Mucosa of descending colon (tissue), 3 donors: Measurements from ENCODE around the gene LRRC8D. TPM values are rescaled to one million over a fixed set of nuclear protein-coding genes. Genes with fewer than 3 reads are reported as not detected.

Experiments
- ATAC-seq: fragments of 200-7000 bp; cut with Tn5 transposase; one replicate; pipeline ENCODE4 v1.9.1; 2020; ENCODE audit warnings: mild to moderate bottlenecking, moderate library complexity
- DNase-seq, 3 donors: peaks; one replicate each; pipeline ENCODE4 v3.0.0-alpha.2; 2020
- H3K36me3 ChIP-seq: fragments of 200-600 bp; one replicate; pipeline ENCODE4 v1.8.0; 2021; ENCODE audit warnings: low read depth, mild to moderate bottlenecking
- H3K4me1 ChIP-seq: fragments of 200-600 bp; one replicate; pipeline ENCODE4 v1.8.0; 2021; ENCODE audit warnings: low read depth, mild to moderate bottlenecking
- H3K4me3 ChIP-seq: fragments of 200-600 bp; one replicate; pipeline ENCODE4 v1.8.0; 2021; ENCODE audit warnings: mild to moderate bottlenecking
- H3K9me3 ChIP-seq: fragments of 200-600 bp; one replicate; pipeline ENCODE4 v1.8.0; 2021; ENCODE audit warnings: mild to moderate bottlenecking
- intact Hi-C, 2 donors: fragments of 100-400 bp; cut with DNase I in 1 of 2; cut with micrococcal nuclease in 1 of 2; formaldehyde crosslinking; loops; one replicate each; pipeline versions ENCODE4 v1.11.0 to v1.11.1; 2022; cut with DNase I, micrococcal nuclease
- total RNA-seq, 3 donors: library from RNA; stranded (reverse); fragmentation: NEBNext Ultra II Directional in 2 of 3; extraction: Animal tissue kit (Norgen Biotek cat#: 25700) in 2 of 3; gene quantifications; one replicate each; pipeline versions ENCODE4 v1.2.1 to v1.2.4, GENCODE V29; 2021 to 2023
- TF ChIP-seq, protein P1 (sequence below): fragments of 200-600 bp; IDR thresholded peaks from one replicate; pipeline ENCODE4 v1.8.0; 2022; ENCODE audit warnings: antibody characterized with exemption, mild to moderate bottlenecking
- donor health status: DM: no; HTN: no; CAD: no; lungs with moderate emphysema.
- donor health status: DM: no; HTN: no; CAD: no.
- donor health status: DM: no; HTN: yes; CAD: no.

LRRC8D gene
- total RNA-seq, 3 donors from 2014 or later = 22.8 to 43.3 (median 39.6) TPM

DNA sequence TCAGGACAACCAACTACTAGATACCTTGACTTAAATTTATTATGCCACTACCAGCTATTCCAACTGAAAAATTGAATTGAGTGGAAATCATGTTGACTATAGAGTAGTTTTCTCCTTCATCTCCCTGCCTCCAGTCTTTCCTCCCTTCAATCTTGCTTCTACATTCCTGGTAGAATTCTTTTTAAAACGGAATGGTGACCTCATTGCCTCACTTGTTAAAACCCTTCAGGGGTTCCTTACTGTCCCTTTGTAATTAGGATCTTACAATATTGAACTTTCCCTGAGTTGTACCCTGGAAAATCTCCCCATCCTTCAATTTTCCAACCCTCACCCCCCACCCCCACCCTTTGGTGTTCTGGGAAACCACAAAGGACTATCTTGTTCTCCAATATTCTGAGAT, 91.2 kb downstream of the LRRC8D start:
- intact Hi-C loops = no loop called here
- no peak for DNase-seq
- no peak for ATAC-seq

DNA sequence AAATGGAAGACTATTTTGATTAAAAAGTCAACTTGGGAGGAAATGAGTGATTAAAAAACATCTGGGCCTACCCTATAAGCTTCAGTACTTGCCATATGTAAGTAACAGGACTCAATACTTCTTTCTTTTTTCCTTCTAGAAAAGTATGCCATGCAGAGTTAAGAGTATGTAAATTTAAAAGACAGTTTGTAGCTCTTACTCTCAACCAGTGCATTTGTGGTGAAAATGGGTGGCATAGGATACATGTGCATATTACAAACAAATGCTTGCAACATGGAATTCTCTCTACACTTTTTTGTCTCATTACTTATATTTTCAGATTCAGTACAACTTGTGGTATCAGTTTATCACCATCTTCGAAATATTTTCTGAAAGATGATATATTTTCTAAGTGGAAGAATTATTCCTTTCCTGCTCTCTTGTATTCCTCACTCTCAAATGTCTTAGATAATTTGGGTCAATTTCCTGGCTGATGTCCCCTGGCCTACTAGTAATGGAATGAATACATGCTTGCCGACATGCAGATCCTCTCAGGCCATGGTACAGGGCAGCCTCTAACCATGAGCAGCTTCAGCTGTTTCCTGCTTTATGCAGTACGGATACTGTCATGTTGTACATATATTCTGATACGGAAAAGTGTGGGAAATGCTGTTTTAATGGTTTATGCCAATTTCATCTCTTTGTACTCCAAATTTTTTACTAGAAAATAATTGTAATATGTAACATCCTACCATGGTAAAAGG, 92.7 kb downstream of the LRRC8D start:
- TF ChIP-seq, protein P1, sequence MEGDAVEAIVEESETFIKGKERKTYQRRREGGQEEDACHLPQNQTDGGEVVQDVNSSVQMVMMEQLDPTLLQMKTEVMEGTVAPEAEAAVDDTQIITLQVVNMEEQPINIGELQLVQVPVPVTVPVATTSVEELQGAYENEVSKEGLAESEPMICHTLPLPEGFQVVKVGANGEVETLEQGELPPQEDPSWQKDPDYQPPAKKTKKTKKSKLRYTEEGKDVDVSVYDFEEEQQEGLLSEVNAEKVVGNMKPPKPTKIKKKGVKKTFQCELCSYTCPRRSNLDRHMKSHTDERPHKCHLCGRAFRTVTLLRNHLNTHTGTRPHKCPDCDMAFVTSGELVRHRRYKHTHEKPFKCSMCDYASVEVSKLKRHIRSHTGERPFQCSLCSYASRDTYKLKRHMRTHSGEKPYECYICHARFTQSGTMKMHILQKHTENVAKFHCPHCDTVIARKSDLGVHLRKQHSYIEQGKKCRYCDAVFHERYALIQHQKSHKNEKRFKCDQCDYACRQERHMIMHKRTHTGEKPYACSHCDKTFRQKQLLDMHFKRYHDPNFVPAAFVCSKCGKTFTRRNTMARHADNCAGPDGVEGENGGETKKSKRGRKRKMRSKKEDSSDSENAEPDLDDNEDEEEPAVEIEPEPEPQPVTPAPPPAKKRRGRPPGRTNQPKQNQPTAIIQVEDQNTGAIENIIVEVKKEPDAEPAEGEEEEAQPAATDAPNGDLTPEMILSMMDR = no peak
- DNase-seq = no peak
- no peaks in the 10 kb centered on the region for H3K4me1 ChIP-seq
- intact Hi-C loops = no loop called here
- no peak for ATAC-seq
- no peaks in the 10 kb centered on the region for H3K9me3 ChIP-seq
- H3K36me3 ChIP-seq = no peaks in the 10 kb centered on the region
- no peak overlapping the region for H3K4me3 ChIP-seq

More for the DNA sequence above, 91.2 kb downstream of the LRRC8D start:
- TF ChIP-seq, protein P1 = no peak
- no peaks in the 10 kb centered on the region for H3K9me3 ChIP-seq
- H3K36me3 ChIP-seq = no peaks in the 10 kb centered on the region
- no peak overlapping the region for H3K4me3 ChIP-seq
- H3K4me1 ChIP-seq = no peaks in the 10 kb centered on the region

DNA sequence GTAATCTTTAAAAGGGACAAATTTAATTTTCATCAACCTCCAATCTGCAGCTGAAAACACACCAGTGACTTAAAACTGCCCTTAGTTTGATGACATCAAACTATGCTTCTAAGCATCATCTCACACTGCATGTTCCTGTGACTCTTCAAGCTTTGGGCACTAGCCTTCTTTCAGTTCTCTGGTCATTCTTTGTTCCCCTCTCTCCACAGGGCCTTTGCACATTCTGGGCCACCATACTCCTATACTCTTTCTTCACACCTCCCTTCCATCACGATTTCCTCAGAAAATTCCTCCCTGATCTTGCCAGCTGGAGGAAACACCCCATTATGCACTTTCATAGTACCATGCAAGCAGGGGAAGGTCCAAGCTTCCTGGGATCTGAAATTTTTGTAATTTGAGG, 96.5 kb downstream of the LRRC8D start:
- ATAC-seq (no peak), DNase-seq (no peak)
- no peaks in the 10 kb centered on the region for H3K9me3 ChIP-seq
- H3K4me1 ChIP-seq = no peaks in the 10 kb centered on the region
- H3K36me3 ChIP-seq = no peaks in the 10 kb centered on the region
- intact Hi-C loops = no loop called here
- TF ChIP-seq, protein P1 = no peak
- no peak overlapping the region for H3K4me3 ChIP-seq

DNA sequence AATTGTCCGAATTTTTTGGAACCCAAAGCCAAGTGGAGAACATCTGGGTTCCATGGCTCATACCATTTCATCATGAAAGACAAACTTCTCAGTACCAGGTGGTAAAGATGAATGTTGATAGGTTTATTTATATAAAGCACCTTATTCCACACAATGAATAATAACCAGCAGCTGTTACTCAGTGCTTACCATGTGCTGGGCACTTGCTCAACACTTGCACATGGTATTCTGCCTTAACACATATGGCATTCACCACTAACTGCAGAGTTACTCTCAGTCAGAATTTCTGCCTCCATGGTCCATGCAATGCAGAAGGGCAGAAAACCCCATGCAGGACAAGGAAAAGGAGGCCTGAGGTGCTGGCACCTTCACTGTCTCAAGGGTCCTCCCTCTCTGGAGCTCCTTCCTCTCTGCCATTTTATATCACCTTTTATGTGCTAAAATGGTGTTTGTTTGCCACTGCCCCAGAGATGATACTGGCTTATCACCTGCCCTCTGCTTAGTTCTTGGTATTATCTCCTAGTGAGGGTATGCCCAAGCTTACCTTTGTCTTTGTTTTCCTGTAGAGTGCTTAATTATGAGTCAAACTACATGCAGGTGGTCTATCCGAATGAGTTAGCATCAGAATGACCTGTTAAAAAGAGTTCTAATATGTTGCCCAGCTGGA, 97.4 kb downstream of the LRRC8D start:
- ATAC-seq (peak; percentile 28), DNase-seq (no peak)
- Histone ChIP-seq H3K9me3 (no peaks in the 10 kb centered on the region), H3K4me3 (no peak overlapping the region), H3K36me3 (no peaks in the 10 kb centered on the region), H3K4me1 (no peaks in the 10 kb centered on the region)
- intact Hi-C loops = no loop called here
- TF ChIP-seq, protein P1 = no peak

DNA sequence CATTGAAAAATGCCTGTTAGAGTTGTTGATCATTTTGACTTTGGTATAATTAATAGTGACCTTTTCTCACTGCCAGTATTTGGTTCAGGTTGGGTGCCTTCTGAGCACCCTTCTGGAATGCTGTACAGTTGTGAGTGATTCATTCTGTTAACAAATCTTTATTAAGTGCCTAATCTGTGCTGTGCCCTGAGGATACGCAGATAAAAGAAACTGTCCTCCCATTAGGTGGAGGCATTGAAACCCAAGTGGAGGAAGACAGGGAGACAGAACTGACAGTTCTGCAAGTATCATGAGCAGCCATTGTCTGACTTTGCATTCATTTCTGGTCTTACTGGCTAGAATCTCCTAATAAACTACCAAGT, 97.9 kb downstream of the LRRC8D start:
- H3K4me1 ChIP-seq = no peaks in the 10 kb centered on the region
- no peaks in the 10 kb centered on the region for H3K36me3 ChIP-seq
- ATAC-seq (no peak), DNase-seq (no peak)
- intact Hi-C loops = no loop called here
- no peaks in the 10 kb centered on the region for H3K9me3 ChIP-seq
- no peak overlapping the region for H3K4me3 ChIP-seq
- TF ChIP-seq, protein P1 = no peak
